Measurements from ENCODE around the gene IGSF21.

The IGSF21 gene

GRCh38 chr1:18123467-18123992 is 15.9 kb downstream of the IGSF21 start:
- DNase-seq = no peak
- Histone ChIP-seq H2AFZ (ENCODE audit: low read length) (no peak overlapping the region), H3K27ac (ENCODE audit: low read length) (no peak overlapping the region), H3K4me1 (ENCODE audit: low read length) (no peaks in the 10 kb centered on the region), H3K9ac (ENCODE audit: low read length) (no peak overlapping the region), H3K27me3 (replicated peaks; ENCODE audit: insufficient read depth, low read length) (peaks cover 76% of the 10 kb centered on the region), H3K4me3 (ENCODE audit: low read length) (no peak overlapping the region), H3K9me3 (replicated peaks; ENCODE audit: insufficient read depth, low read length) (no peaks in the 10 kb centered on the region), H3K79me2 (ENCODE audit: low read length) (no peaks in the 10 kb centered on the region), H3F3A (ENCODE audit: insufficient read depth, low read length) (no peaks in the 10 kb centered on the region), H3K36me3 (replicated peaks; ENCODE audit: insufficient read depth, low read length) (no peaks in the 10 kb centered on the region), H3K9me2 (replicated peaks; ENCODE audit: insufficient read depth, low read length) (no peaks in the 10 kb centered on the region), H3K4me2 (ENCODE audit: low read depth, low read length) (no peak overlapping the region), H4K20me1 (ENCODE audit: insufficient read depth, low read length) (no peaks in the 10 kb centered on the region)
- TF ChIP-seq CTCF (IDR thresholded peaks at IDR 0.05; ENCODE audit: low read length) (no peak), EZH2phosphoT487 (IDR thresholded peaks at IDR 0.05; ENCODE audit: low read length) (no peak)

DNA sequence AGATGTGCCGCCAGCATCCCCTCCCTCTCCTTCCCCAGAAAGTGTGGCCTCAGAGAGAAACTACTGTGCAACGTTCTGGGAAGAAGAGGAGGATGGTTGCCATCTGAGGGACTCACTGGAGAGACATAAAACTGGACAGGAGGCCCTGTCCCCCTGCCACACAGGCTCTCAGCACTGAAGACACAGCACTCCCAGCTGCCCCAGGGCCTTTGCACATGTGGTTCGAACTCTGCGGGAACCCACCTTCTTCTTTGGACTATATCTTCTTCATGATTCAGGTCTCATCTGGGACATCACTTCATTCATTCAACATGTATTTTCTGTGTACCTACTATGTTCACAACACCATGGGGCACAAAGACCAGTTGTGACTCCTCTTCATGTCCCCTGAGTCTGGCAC is 17.4 kb downstream of the IGSF21 start:
- Histone ChIP-seq H3K79me2 (ENCODE audit: low read length) (no peaks in the 10 kb centered on the region), H3K36me3 (replicated peaks; ENCODE audit: insufficient read depth, low read length) (no peaks in the 10 kb centered on the region), H3K4me3 (ENCODE audit: low read length) (no peak overlapping the region), H3K27me3 (replicated peaks; ENCODE audit: insufficient read depth, low read length) (peaks cover 79% of the 10 kb centered on the region), H3K9me3 (replicated peaks; ENCODE audit: insufficient read depth, low read length) (no peaks in the 10 kb centered on the region), H2AFZ (ENCODE audit: low read length) (no peak overlapping the region), H3K9me2 (replicated peaks; ENCODE audit: insufficient read depth, low read length) (no peaks in the 10 kb centered on the region), H3F3A (ENCODE audit: insufficient read depth, low read length) (no peaks in the 10 kb centered on the region), H4K20me1 (ENCODE audit: insufficient read depth, low read length) (no peaks in the 10 kb centered on the region), H3K27ac (ENCODE audit: low read length) (no peak overlapping the region), H3K4me2 (ENCODE audit: low read depth, low read length) (no peak overlapping the region), H3K9ac (ENCODE audit: low read length) (no peak overlapping the region), H3K4me1 (ENCODE audit: low read length) (no peaks in the 10 kb centered on the region)
- DNase-seq = no peak
- TF ChIP-seq EZH2 (optimal IDR thresholded peaks at IDR 0.05; ENCODE audit: low read depth, low read length) (no peak), EZH2phosphoT487 (IDR thresholded peaks at IDR 0.05; ENCODE audit: low read length) (no peak), CTCF (IDR thresholded peaks at IDR 0.05; ENCODE audit: low read length) (no peak)

DNA sequence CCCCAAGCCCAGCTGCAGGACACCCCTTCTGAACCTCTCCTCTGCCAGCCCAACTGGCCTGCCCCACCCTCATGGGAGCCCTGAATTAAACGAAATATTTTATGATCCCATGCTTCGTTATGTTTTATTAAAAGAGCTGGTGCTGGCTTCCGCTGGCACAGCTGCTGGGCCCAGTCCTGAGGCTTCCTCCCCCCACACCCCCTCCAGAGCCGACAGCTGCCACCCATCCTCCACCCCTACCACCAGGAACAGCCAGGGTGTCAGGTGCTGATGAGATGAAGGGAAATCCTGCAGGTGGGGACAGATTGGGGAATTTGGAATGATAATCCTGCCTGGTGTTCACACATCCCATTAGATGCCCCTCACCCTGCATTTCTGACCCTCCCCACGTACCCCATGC is 19.0 kb downstream of the IGSF21 start:
- no peak overlapping the region for H3K4me3 ChIP-seq (ENCODE audit: low read length)
- H3K4me1 ChIP-seq (ENCODE audit: low read length) = no peaks in the 10 kb centered on the region
- TF ChIP-seq EZH2 (optimal IDR thresholded peaks at IDR 0.05; ENCODE audit: low read depth, low read length) (no peak), CTCF (IDR thresholded peaks at IDR 0.05; ENCODE audit: low read length) (no peak), EZH2phosphoT487 (IDR thresholded peaks at IDR 0.05; ENCODE audit: low read length) (no peak)
- H3K27me3 ChIP-seq (replicated peaks; ENCODE audit: insufficient read depth, low read length) = peaks cover 78% of the 10 kb centered on the region
- H3F3A ChIP-seq (ENCODE audit: insufficient read depth, low read length) = no peaks in the 10 kb centered on the region
- no peak for DNase-seq
- no peaks in the 10 kb centered on the region for H3K9me2 ChIP-seq (replicated peaks; ENCODE audit: insufficient read depth, low read length)
- H4K20me1 ChIP-seq (ENCODE audit: insufficient read depth, low read length) = no peaks in the 10 kb centered on the region
- H3K9ac ChIP-seq (ENCODE audit: low read length) = no peak overlapping the region
- H3K4me2 ChIP-seq (ENCODE audit: low read depth, low read length) = no peak overlapping the region
- no peak overlapping the region for H2AFZ ChIP-seq (ENCODE audit: low read length)
- no peak overlapping the region for H3K27ac ChIP-seq (ENCODE audit: low read length)
- no peaks in the 10 kb centered on the region for H3K9me3 ChIP-seq (replicated peaks; ENCODE audit: insufficient read depth, low read length)
- no peaks in the 10 kb centered on the region for H3K79me2 ChIP-seq (ENCODE audit: low read length)
- H3K36me3 ChIP-seq (replicated peaks; ENCODE audit: insufficient read depth, low read length) = no peaks in the 10 kb centered on the region
